Measurements from ENCODE around the gene OXT.
A peak's percentile ranks its signal among the peaks of the same experiment; 100 is the strongest.

OXT gene

DNA sequence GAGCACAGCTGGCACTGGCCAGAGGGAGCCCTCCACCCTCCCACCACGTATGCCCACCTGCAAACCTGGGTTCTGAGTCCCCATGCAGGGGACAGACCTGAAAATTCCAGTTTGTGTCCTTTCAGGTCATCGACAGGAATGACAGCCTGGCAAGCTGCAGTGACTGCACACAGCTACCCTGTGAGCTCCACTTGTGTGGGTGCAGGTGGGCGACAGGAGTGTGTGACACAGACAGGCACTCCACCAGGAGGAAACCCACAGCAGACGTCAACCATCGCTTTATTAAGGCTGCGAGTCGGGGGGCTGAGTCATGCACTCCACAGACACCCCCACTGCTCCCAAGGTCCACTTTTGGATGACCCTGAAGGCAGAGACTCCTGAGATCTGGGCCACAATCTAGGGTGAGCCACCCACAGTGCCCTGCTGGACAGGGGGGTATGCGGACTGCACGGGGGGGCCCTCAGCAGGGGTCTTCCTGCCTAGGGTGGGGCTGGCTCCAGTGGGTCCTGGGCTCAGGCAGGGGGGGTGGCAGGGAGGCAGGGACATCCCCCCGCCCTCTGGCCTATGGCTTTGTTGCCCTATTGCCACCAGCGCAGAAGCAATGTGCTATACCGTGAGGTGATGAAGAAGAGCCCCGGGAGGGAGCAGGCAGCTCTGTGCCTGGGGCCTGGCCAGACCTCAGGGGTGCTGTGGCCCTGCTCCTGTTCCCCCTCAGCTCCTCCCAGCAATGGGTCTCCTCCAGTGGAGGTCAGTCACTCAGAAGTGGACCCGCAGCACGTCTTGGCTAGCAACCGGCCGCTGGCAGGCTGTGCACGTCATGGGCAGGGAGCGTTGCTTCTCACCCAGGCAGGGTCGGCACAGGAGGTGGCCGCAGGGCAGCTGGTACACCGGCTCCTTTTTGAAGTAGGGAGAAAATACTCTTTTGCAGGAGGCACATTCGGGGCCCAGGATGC is 38.2 kb downstream of the OXT start:
- DNase-seq (ENCODE audit: low spot score): no peak

DNA sequence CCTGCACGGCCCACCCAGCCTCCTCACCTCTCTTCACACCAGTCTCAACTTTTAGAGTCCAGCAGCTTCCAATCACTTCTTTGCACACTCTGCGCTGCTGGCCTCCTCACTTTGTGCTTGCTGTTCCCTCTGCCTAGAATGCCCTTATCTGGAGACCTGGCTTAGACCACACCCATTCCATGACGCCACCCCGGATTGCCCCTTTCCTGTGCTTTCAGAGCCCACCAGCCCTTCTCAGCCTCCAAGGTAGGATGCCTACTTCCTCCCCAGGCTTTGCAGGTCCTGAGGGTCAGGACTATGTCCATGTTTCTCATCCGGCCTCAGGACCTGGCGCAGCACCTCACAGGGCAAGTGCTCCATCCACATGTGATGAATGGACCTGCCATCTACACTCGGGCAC is 40.1 kb downstream of the OXT start:
- DNase-seq (ENCODE audit: low spot score): no peak

DNA sequence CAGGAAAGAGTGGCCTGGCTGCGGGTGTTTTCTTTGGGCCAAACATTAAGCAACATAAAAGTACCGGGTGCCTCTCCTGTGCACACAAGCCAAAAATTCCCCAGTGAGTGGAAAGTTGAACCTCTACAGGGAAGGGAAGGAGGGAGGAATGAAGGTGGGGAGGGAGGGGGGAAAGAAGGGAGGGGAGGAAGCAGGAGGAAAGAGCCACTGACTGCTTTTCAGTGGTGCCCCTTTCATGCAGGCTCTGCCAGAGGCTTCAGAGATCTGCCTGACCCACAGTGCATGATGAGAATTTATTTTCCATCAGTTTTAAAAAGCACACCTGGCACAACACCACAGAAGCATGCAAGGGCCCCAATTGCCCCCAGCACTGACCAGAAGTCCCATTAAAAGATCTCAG is 40.6 kb downstream of the OXT start:
- no peak for DNase-seq (ENCODE audit: low spot score)

DNA sequence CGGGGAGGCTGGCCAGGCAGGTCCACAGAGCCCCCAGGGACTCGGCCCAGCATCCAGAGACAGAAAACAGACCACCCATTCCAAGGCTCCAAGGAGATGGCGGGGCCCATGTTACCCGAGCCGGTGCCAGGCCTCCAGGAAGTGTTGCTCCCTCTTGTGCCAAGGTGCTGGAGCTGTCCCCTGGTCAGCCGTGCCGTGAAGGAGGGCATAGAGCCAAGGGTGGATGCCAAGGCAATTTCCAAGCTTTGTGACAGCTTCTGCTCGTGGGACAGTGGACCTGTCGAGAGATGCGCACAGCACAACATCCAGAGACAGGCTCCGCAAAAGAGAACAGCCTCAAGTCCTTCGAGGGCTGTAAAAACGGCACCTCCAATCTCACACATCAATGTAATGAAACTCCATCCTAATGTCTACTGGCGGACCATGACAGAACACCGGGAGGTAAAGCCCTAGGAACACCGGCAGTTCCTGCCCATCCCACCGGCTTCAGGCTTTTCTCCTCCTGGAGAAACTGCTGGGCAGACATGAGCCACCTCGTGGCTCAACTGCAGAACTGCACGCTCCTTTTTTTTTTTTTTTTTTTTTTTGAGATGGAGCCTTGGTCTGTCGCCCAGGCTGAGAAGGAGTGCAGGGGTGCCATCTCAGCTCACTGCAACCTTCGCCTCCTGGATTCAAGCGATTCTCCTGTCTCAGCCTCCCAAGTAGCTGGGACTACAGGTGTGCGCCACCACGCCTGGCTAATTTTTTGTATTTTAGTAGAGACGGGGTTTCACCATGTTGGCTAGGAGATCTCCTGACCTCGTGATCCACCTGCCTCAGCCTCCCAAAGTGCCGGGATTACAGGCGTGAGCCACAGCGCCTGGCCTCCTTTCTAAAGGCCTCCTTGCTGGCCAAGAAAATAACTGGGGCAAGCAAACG is 44.0 kb downstream of the OXT start:
- peak; percentile 81 for DNase-seq (ENCODE audit: low spot score)

DNA sequence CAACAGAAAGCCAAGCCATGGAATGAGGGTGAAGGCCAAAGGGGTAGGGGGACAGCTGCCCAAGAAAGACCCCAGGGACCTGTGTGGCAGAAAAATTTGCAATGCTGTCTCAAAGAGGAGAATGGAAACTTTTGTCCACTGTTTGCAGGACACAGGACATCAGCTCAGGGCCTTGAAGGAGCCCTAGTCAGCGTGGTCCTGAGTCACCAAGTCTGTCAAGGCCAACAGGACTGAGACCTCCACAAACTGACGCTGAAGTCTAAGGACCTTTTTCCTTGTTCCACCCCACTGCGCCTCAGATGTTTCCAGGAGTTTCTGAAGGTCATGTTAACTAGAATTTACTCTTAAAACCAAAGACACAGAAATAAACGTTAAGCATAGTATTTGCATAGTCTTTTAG is 44.9 kb downstream of the OXT start:
- no peak for DNase-seq (ENCODE audit: low spot score)

DNA sequence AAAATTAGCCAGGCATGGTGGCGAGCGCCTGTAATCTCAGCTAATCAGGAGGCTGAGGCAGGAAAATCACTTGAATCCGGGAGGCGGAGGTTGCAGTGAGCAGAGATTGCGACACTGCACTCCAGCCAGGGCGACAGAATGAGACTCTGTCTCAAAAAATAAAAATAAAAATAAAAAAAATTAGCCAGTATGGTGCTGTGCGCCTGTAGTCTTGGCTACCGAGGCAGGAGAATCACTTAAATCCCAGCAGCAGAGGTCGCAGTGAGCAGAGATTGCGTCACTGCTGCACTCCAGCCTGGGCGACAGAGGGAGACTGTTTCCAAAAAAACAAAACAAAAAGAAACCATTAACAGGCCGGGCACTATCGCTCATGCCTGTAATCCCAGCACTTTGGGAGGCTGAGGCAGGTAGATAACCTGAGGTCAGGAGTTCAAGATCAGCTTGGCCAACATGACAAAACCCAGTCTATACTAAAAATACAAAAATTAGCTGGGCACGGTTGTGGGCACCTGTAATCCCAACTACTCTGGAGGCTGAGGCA is 46.5 kb downstream of the OXT start:
- peak; percentile 83 for DNase-seq (ENCODE audit: low spot score)

DNA sequence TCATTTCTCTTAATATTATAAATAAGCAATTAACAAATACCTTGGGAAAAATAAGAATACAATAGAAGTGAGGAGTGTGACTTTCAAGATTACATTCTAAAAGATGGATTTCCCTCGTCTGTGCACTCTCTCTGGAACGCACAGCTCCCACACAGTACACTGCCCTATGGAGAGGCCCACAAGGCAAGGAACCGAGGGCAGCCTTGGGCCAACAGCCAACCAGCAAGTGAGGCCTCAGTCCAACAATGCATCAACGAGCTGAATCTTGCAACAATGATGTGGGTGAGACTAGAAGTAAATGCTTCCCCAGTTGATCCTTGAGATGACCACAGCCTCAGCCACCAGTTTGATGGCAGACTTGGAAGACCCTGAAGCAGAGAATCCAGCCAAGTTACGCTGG is 47.6 kb downstream of the OXT start:
- no peak for DNase-seq (ENCODE audit: low spot score)

DNA sequence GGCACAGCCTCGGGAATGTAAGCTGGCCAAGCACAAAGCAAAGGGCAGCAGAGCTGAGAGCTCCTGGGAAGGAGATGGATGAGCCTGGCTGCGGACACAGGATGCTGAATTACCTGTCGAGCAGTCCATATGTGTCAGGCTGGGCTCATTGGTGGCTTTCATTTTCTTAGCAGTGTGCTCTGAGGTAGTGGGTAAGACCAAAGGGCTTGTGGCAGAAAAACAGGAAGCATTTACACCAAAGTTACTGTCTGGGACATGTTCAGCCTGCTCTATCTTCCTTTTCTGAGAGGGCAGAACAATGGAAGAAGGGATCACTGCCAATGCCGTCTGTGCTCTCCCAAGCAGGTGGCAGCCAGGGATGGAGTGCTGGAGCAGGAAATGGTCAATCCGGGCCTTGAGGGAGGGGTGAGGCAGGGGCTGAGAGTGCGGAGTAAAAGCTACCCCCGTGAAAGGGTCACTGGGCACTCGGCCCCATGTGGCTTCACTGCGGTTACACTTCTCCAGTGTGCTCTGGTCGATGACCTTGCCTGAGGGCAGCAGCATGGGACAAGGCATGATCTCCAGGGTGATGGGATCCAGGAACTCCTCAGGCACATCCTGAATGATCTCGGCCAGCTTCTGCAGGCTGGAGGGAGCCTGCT is 50.0 kb downstream of the OXT start:
- no peak for DNase-seq (ENCODE audit: low spot score)
